G401 (cell line): ENCODE data around the gene OGFR. TPM values are rescaled to one million over a fixed set of nuclear protein-coding genes. Genes with fewer than 3 reads are reported as not detected.

Experiments
- total RNA-seq: library from RNA; depleted of rRNA; stranded (reverse); fragments of >200 nt; shearing (Covaris generic); gene quantifications from 2 replicates; pipeline ENCODE4 v1.2.3, GENCODE V29; 2014; rRNA removed

Gene OGFR
- total RNA-seq, 1 experiment from 2014 or later: 45.6 TPM

Other genes starting within 250 kb of the OGFR start
- 9.2 and 10.3 TPM in 2 replicates for gene SLCO4A1, start 162.3 kb upstream of the OGFR start, total RNA-seq
- gene NTSR1, start 96.0 kb upstream of the OGFR start, total RNA-seq: not detected in 2 replicates
- gene MRGBP, start 8.4 kb upstream of the OGFR start, total RNA-seq: 25.2 and 33.6 TPM in 2 replicates
- gene COL9A3, start 12.2 kb downstream of the OGFR start, total RNA-seq: 8.6 TPM in 2 replicates
- 23.0 and 24.2 TPM in 2 replicates for gene TCFL5, start 57.0 kb downstream of the OGFR start, total RNA-seq
- 24.3 and 36.5 TPM in 2 replicates for gene DIDO1, start 121.7 kb downstream of the OGFR start, total RNA-seq
- 41.0 and 49.2 TPM in 2 replicates for gene GID8, start 133.3 kb downstream of the OGFR start, total RNA-seq
- 1.2 TPM in 1 of 2 replicates, not detected in the other for gene SLC17A9, start 147.9 kb downstream of the OGFR start, total RNA-seq
- not detected in 2 replicates for gene BHLHE23, start 202.1 kb downstream of the OGFR start, total RNA-seq